Naive B cell (primary cell): ENCODE results near the gene RCAN2. TPM values are rescaled to one million over a fixed set of nuclear protein-coding genes. Genes with fewer than 3 reads are reported as not detected.
"Not testable (repeated sequence)": the region's sequence is repeated elsewhere in the genome, so short reads cannot be mapped to it uniquely, and the experiment has no call there.

Experiments used
- ATAC-seq, 2 donors: fragments of 150-1000 bp; cut with Tn5 transposase; 2 replicates each; pipeline ENCODE4 v1.10.0; 2021; ENCODE audit warnings: low read depth in 2 of 2, mild to moderate bottlenecking in 2 of 2, moderate library complexity in 2 of 2
- DNase-seq: peaks from one replicate; pipeline ENCODE4 v3.0.0; 2022
- H3K27ac Mint-ChIP-seq, 6 donors: one replicate each; pipeline ENCODE4 v1.8.0; 2020 to 2022; ENCODE audit warnings: mild to moderate bottlenecking in 6 of 6, mixed read lengths in 6 of 6, moderate library complexity in 5 of 6, inconsistent platforms in 2 of 6
- H3K27me3 Mint-ChIP-seq, 3 donors: one replicate each; pipeline ENCODE4 v1.8.0; 2021 to 2022; ENCODE audit warnings: mixed read lengths in 3 of 3, mild to moderate bottlenecking in 1 of 3
- H3K36me3 Mint-ChIP-seq, 2 donors: one replicate each; pipeline ENCODE4 v1.8.0; 2020 to 2022; ENCODE audit warnings: mixed read lengths in 2 of 2, inconsistent platforms in 1 of 2, mild to moderate bottlenecking in 1 of 2
- H3K4me1 Mint-ChIP-seq, 3 donors: one replicate each; pipeline ENCODE4 v1.8.0; 2020 to 2022; ENCODE audit warnings: mixed read lengths in 3 of 3, inconsistent platforms in 1 of 3, mild to moderate bottlenecking in 1 of 3, moderate library complexity in 1 of 3
- H3K4me3 Mint-ChIP-seq, 8 donors: one replicate each; pipeline ENCODE4 v1.8.0; 2020 to 2022; ENCODE audit warnings: mild to moderate bottlenecking in 8 of 8, mixed read lengths in 8 of 8, moderate library complexity in 8 of 8, inconsistent platforms in 2 of 8
- H3K9me3 Mint-ChIP-seq, 7 donors: one replicate each; pipeline ENCODE4 v1.8.0; 2020 to 2022; ENCODE audit warnings: mixed read lengths in 7 of 7, mild to moderate bottlenecking in 5 of 7, inconsistent platforms in 2 of 7, moderate library complexity in 1 of 7
- polyA plus RNA-seq, 6 donors: library from polyadenylated mRNA; unstranded; fragments of 300-500 nt; fragmentation: Illumina TruSeq; gene quantifications; one replicate each; pipeline ENCODE4 v1.2.3, GENCODE V29; 2021; ENCODE audit warnings: low read depth in 6 of 6

RCAN2 gene
- polyA plus RNA-seq, 6 donors from 2014 or later: 0.20 TPM; not detected in 5

- ATAC-seq (no peak), DNase-seq (peak; percentile 7)
- H3K36me3 Mint-ChIP-seq: no peaks in the 10 kb centered on the region
- H3K9me3 Mint-ChIP-seq: no peaks in the 10 kb centered on the region
- H3K27ac Mint-ChIP-seq: no peak overlapping the region
- peaks cover 0 to 4% (median 0%) of the 10 kb centered on the region in 3 donors for H3K27me3 Mint-ChIP-seq
- H3K4me3 Mint-ChIP-seq: no peak overlapping the region
- no peaks in the 10 kb centered on the region for H3K4me1 Mint-ChIP-seq
These were observed 80.8 kb downstream of the RCAN2 start for GRCh38 chr6:46410334-46410953.

- no peaks in the 10 kb centered on the region for H3K27me3 Mint-ChIP-seq
- H3K36me3 Mint-ChIP-seq: no peaks in the 10 kb centered on the region
- ATAC-seq (no peak), DNase-seq (no peak)
- no peak overlapping the region for H3K4me3 Mint-ChIP-seq
- no peaks in the 10 kb centered on the region for H3K9me3 Mint-ChIP-seq
- peak overlapping the region in 1 of 6 donors; percentile 10 for H3K27ac Mint-ChIP-seq
- no peaks in the 10 kb centered on the region for H3K4me1 Mint-ChIP-seq
These were observed 83.3 kb downstream of the RCAN2 start for GRCh38 chr6:46407776-46408530.

GRCh38 chr6:46407246-46407645 lies 84.0 kb downstream of the RCAN2 start:
- H3K27ac Mint-ChIP-seq: no peak overlapping the region
- H3K36me3 Mint-ChIP-seq: no peaks in the 10 kb centered on the region
- H3K27me3 Mint-ChIP-seq: no peaks in the 10 kb centered on the region
- H3K4me3 Mint-ChIP-seq: no peak overlapping the region
- ATAC-seq: no peak
- no peaks in the 10 kb centered on the region for H3K4me1 Mint-ChIP-seq
- H3K9me3 Mint-ChIP-seq: no peaks in the 10 kb centered on the region
- no peak for DNase-seq

- not testable (repeated sequence) for ATAC-seq, DNase-seq, H3K36me3 Mint-ChIP-seq, H3K27ac Mint-ChIP-seq, H3K4me1 Mint-ChIP-seq, H3K27me3 Mint-ChIP-seq, H3K9me3 Mint-ChIP-seq, H3K4me3 Mint-ChIP-seq
These were observed 85.5 kb downstream of the RCAN2 start for GRCh38 chr6:46405620-46406180.

- no peak for ATAC-seq
- no peak overlapping the region for H3K27ac Mint-ChIP-seq
- H3K9me3 Mint-ChIP-seq: no peaks in the 10 kb centered on the region
- no peak for DNase-seq
- H3K4me1 Mint-ChIP-seq: no peaks in the 10 kb centered on the region
- peaks cover 0 to 15% (median 11%) of the 10 kb centered on the region in 3 donors for H3K27me3 Mint-ChIP-seq
- H3K36me3 Mint-ChIP-seq: no peaks in the 10 kb centered on the region
- H3K4me3 Mint-ChIP-seq: no peak overlapping the region
These were observed 90.4 kb downstream of the RCAN2 start for GRCh38 chr6:46400898-46401297.

GRCh38 chr6:46395530-46395929 lies 95.7 kb downstream of the RCAN2 start:
- Mint-ChIP-seq H3K27ac (no peak overlapping the region), H3K4me1 (no peaks in the 10 kb centered on the region), H3K27me3 (peaks cover 0 to 30% (median 11%) of the 10 kb centered on the region in 3 donors), H3K36me3 (peaks cover 0 to 3% of the 10 kb centered on the region in 2 donors), H3K9me3 (peaks cover 0 to 6% (median 2%) of the 10 kb centered on the region in 7 donors), H3K4me3 (no peak overlapping the region)
- no peak for DNase-seq
- ATAC-seq: no peak

- Mint-ChIP-seq H3K9me3 (peaks cover 0 to 8% (median 3%) of the 10 kb centered on the region in 7 donors), H3K4me1 (no peaks in the 10 kb centered on the region), H3K27ac (peak overlapping the region in 1 of 6 donors; percentile 20), H3K36me3 (peaks cover 0 to 4% of the 10 kb centered on the region in 2 donors), H3K27me3 (peaks cover 0 to 17% (median 0%) of the 10 kb centered on the region in 3 donors), H3K4me3 (no peak overlapping the region)
- ATAC-seq (no peak), DNase-seq (no peak)
These were observed 97.3 kb downstream of the RCAN2 start for GRCh38 chr6:46393940-46394337.

GRCh38 chr6:46393161-46393939 lies 97.9 kb downstream of the RCAN2 start:
- peaks cover 0 to 4% of the 10 kb centered on the region in 2 donors for H3K36me3 Mint-ChIP-seq
- H3K27ac Mint-ChIP-seq: peak overlapping the region in 1 of 6 donors; percentile 20
- no peaks in the 10 kb centered on the region for H3K4me1 Mint-ChIP-seq
- ATAC-seq: no peak
- no peak for DNase-seq
- H3K4me3 Mint-ChIP-seq: no peak overlapping the region
- peaks cover 0 to 17% (median 0%) of the 10 kb centered on the region in 3 donors for H3K27me3 Mint-ChIP-seq
- H3K9me3 Mint-ChIP-seq: peaks cover 0 to 8% (median 3%) of the 10 kb centered on the region in 7 donors

GRCh38 chr6:46392294-46392693 lies 99.0 kb downstream of the RCAN2 start:
- ATAC-seq (no peak), DNase-seq (no peak)
- Mint-ChIP-seq H3K36me3 (peaks cover 0 to 4% of the 10 kb centered on the region in 2 donors), H3K9me3 (peaks cover 0 to 8% (median 3%) of the 10 kb centered on the region in 7 donors), H3K27me3 (peaks cover 0 to 17% (median 0%) of the 10 kb centered on the region in 3 donors), H3K4me3 (no peak overlapping the region), H3K27ac (no peak overlapping the region), H3K4me1 (no peaks in the 10 kb centered on the region)

- ATAC-seq (no peak), DNase-seq (no peak)
- peaks cover 0 to 11% (median 4%) of the 10 kb centered on the region in 7 donors for H3K9me3 Mint-ChIP-seq
- no peak overlapping the region for H3K4me3 Mint-ChIP-seq
- peaks cover 0 to 4% of the 10 kb centered on the region in 2 donors for H3K36me3 Mint-ChIP-seq
- no peaks in the 10 kb centered on the region for H3K4me1 Mint-ChIP-seq
- H3K27me3 Mint-ChIP-seq: peaks cover 0 to 9% (median 0%) of the 10 kb centered on the region in 3 donors
- H3K27ac Mint-ChIP-seq: no peak overlapping the region
These were observed 100.9 kb downstream of the RCAN2 start for GRCh38 chr6:46390153-46390876.

- not testable (repeated sequence) for H3K4me1 Mint-ChIP-seq, H3K36me3 Mint-ChIP-seq, H3K4me3 Mint-ChIP-seq, DNase-seq, H3K27ac Mint-ChIP-seq, ATAC-seq
- H3K9me3 Mint-ChIP-seq: peaks cover 0 to 11% (median 4%) of the 10 kb centered on the region in 7 donors
- peaks cover 3 to 14% (median 5%) of the 10 kb centered on the region in 3 donors for H3K27me3 Mint-ChIP-seq
These were observed 103.5 kb downstream of the RCAN2 start for GRCh38 chr6:46387728-46388127.

- H3K27ac Mint-ChIP-seq: no peak overlapping the region
- peaks cover 0 to 2% (median 0%) of the 10 kb centered on the region in 7 donors for H3K9me3 Mint-ChIP-seq
- ATAC-seq: no peak
- DNase-seq: no peak
- H3K4me3 Mint-ChIP-seq: no peak overlapping the region
- H3K27me3 Mint-ChIP-seq: peaks cover 5 to 16% (median 6%) of the 10 kb centered on the region in 3 donors
- H3K36me3 Mint-ChIP-seq: no peaks in the 10 kb centered on the region
- H3K4me1 Mint-ChIP-seq: peaks cover 12 to 34% (median 19%) of the 10 kb centered on the region in 3 donors
These were observed 109.7 kb downstream of the RCAN2 start for GRCh38 chr6:46381579-46381978.
